HUES6 (cell line): ENCODE measurements around the gene PSTK.

Experiments
- H3K27ac ChIP-seq: 2 replicates; pipeline ENCODE4 v1.7.0; 2013; ENCODE audit warnings: low read depth, mild to moderate bottlenecking, low read length, inconsistent platforms
- H3K27me3 ChIP-seq: 2 replicates; pipeline ENCODE4 v1.6.1; 2013; ENCODE audit warnings: low read length; ENCODE audit not compliant: control insufficient read depth, insufficient read depth
- H3K36me3 ChIP-seq: 2 replicates; pipeline ENCODE4 v1.6.1; 2013; ENCODE audit warnings: low read length; ENCODE audit not compliant: control insufficient read depth, insufficient read depth
- H3K4me1 ChIP-seq: 2 replicates; pipeline ENCODE4 v1.6.1; 2013; ENCODE audit warnings: low read length; ENCODE audit not compliant: control insufficient read depth, insufficient read depth
- H3K4me3 ChIP-seq: 2 replicates; pipeline ENCODE4 v1.5.1; 2013; ENCODE audit warnings: low read depth, low read length
- H3K9ac ChIP-seq: one replicate; pipeline ENCODE4 v1.6.1; 2013; ENCODE audit warnings: mild to moderate bottlenecking, low read length
- H3K9me3 ChIP-seq: 2 replicates; pipeline ENCODE4 v1.6.1; 2013; ENCODE audit warnings: low read depth, low read length; ENCODE audit not compliant: control insufficient read depth, insufficient read depth

Gene PSTK

DNA sequence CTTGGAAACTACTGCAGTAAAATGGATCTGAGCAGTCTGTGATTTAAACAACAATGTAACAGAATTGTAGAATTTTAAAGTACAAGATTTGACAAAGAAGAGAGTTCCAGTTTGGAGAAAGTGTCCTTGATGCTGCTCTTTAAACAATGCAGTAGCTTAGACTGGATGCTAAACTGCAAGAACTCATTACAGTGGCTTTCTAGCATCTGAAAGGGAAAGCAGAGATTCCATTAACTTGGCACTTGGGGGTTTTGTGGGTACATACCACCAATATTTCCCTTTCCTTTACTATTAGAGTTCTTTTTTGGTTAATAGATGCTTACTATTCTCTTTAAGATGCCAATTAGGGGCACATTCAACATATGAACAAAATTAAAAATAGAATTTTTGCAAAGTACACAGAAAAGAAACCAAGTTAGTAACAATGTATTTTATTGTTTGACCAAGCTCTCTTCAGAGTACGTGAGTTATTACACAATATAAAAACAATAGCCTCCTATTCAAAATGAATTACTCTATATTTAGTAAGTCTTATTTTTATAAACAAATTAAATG is 11.9 kb downstream of the PSTK start:
- H3K27me3 ChIP-seq, result no peaks in the 10 kb centered on the region
- H3K36me3 ChIP-seq, result peaks cover 29% of the 10 kb centered on the region
- H3K9ac ChIP-seq, result no peak overlapping the region
- no peak overlapping the region for H3K27ac ChIP-seq
- no peak overlapping the region for H3K4me3 ChIP-seq
- H3K9me3 ChIP-seq, result no peaks in the 10 kb centered on the region
- no peaks in the 10 kb centered on the region for H3K4me1 ChIP-seq

DNA sequence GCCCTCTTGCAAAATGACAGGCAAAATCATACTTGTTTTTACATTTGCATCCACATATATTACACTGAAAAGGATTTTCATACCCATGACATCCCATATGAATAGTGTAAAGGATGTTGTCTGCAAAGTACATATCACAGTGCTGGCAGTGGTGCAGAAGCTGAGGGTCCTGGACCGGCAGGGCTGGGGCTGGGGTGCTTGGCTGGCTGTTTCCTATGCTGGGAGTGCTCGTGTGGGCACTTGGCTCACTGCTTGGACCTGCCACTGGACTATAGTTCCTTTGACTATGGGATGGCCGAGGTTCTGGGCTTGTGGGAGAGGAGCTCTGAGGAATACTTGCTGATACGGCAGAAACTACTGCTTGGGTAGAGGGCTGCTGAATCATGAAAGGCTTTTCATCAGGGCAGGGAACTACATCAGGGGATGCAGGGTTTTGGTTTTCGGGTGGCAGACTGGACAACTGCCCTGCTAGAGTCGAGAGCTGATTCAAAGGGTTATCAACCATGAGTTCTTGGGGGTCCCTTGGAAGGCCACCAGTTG is 13.7 kb downstream of the PSTK start:
- peaks cover 29% of the 10 kb centered on the region for H3K36me3 ChIP-seq
- no peak overlapping the region for H3K27ac ChIP-seq
- no peaks in the 10 kb centered on the region for H3K27me3 ChIP-seq
- no peak overlapping the region for H3K4me3 ChIP-seq
- H3K9me3 ChIP-seq, result no peaks in the 10 kb centered on the region
- H3K9ac ChIP-seq, result no peak overlapping the region
- H3K4me1 ChIP-seq, result no peaks in the 10 kb centered on the region

DNA sequence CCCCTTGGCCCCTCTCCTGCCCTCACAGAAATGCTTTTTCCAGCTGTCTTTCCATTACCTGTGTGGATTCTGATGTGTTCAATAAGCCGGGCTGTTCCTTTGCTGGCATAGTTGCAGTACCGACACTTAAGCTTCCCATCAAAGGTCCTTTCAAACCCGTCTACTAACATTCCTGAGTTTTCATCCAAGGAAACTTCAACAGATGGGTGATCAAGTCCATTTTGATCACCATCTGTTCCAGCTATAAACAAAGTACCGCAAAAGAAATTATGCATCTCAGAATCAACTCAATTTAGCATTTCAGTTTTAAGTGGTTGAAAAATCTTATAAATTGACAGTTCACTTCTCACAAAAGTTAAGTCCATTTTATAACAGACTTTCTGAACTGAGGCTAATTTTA is 15.7 kb downstream of the PSTK start:
- no peak overlapping the region for H3K9ac ChIP-seq
- H3K4me1 ChIP-seq, result no peaks in the 10 kb centered on the region
- H3K36me3 ChIP-seq, result peaks cover 29% of the 10 kb centered on the region
- no peaks in the 10 kb centered on the region for H3K27me3 ChIP-seq
- H3K27ac ChIP-seq, result no peak overlapping the region
- no peak overlapping the region for H3K4me3 ChIP-seq
- H3K9me3 ChIP-seq, result no peaks in the 10 kb centered on the region

DNA sequence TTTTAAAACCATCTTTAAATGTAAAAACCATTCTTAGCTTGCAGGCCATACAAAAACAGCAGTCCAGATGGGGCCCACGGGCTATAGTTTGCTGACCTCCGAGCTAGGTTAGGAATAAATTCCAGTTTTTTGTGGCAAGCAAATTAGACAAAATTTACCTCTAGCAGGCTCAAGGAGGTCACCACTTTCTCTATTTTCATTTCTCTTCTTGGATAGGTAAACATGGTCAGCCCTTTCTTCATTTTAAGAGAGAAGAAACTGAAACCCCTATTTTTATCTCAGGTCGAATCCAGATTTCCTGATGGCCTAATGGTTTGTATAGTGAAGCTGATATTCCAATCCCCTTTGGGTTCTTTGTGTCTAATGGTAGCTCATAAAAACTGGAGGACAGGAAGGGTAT is 17.7 kb downstream of the PSTK start:
- Histone ChIP-seq H3K36me3 (peaks cover 22% of the 10 kb centered on the region), H3K27me3 (no peaks in the 10 kb centered on the region), H3K9ac (no peak overlapping the region), H3K4me3 (no peak overlapping the region), H3K27ac (no peak overlapping the region), H3K4me1 (no peaks in the 10 kb centered on the region), H3K9me3 (no peaks in the 10 kb centered on the region)

DNA sequence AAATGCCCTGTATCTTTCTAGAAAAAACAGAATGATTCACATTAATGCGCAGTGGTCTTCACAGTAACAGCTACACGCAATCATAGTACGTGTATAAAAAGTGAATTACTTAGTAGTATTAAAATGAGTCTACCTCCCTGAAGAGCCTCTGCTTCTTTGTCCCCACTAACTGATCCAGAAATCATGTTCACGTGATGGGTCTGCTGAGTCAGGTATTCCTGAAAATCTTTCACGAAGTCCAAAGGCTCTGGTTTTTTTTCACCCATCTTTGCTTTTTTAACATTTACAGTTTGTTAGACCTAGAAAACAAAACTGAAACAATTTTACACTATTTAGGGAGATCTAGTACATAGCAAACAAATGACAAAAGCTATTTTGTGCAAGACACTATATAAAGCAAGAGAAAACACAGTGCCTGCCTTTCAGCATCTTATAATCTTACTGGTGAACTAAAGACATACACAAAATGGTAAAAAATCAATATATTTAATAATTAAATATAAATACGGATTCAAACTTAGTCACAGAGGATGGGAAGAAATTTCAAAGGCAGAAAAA is 18.2 kb downstream of the PSTK start:
- no peak overlapping the region for H3K4me3 ChIP-seq
- no peak overlapping the region for H3K9ac ChIP-seq
- no peak overlapping the region for H3K27ac ChIP-seq
- no peaks in the 10 kb centered on the region for H3K4me1 ChIP-seq
- peaks cover 22% of the 10 kb centered on the region for H3K36me3 ChIP-seq
- H3K27me3 ChIP-seq, result no peaks in the 10 kb centered on the region
- H3K9me3 ChIP-seq, result no peaks in the 10 kb centered on the region

DNA sequence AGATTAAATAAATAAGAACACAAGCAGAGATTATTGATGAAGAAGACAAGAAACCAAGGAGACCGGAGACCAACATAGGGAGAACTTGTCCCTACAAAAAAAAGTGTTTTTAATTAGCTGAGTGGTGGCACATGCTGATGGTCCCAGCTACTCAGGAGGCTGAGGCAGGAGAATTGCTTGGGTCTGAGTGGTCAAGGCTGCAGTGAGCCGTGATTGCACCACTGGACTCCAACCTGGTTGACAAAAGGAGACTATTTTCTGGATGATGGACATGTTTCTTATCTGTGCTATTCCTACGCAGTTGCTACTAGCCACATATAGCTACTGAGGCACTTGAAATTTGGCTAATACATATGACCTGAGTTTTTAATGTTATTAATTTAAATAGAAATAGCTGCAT is 18.7 kb downstream of the PSTK start:
- H3K4me3 ChIP-seq, result no peak overlapping the region
- peaks cover 19% of the 10 kb centered on the region for H3K36me3 ChIP-seq
- no peaks in the 10 kb centered on the region for H3K27me3 ChIP-seq
- H3K9ac ChIP-seq, result no peak overlapping the region
- no peaks in the 10 kb centered on the region for H3K4me1 ChIP-seq
- no peak overlapping the region for H3K27ac ChIP-seq
- no peaks in the 10 kb centered on the region for H3K9me3 ChIP-seq

DNA sequence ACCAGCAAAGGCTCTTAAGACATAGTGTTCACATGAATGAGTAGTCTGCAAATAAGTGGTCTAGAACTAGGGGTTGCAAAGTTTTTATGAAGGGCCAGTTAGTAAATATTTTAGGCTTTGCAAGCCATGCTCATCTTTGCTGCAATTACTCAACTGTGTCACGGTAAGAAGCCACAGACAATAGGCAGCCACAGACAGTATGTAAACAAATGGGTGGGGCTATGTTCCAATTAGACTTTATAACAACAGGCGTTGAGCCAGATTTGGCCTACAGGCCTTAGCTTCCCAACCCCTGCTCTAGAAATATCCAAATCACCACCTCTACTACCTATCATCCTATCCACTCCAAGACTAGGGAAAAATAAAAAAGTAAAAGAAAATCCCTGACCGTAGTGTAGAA is 19.1 kb downstream of the PSTK start:
- H3K4me3 ChIP-seq, result no peak overlapping the region
- no peaks in the 10 kb centered on the region for H3K27me3 ChIP-seq
- no peaks in the 10 kb centered on the region for H3K4me1 ChIP-seq
- H3K27ac ChIP-seq, result no peak overlapping the region
- H3K9me3 ChIP-seq, result no peaks in the 10 kb centered on the region
- no peak overlapping the region for H3K9ac ChIP-seq
- H3K36me3 ChIP-seq, result peaks cover 14% of the 10 kb centered on the region

DNA sequence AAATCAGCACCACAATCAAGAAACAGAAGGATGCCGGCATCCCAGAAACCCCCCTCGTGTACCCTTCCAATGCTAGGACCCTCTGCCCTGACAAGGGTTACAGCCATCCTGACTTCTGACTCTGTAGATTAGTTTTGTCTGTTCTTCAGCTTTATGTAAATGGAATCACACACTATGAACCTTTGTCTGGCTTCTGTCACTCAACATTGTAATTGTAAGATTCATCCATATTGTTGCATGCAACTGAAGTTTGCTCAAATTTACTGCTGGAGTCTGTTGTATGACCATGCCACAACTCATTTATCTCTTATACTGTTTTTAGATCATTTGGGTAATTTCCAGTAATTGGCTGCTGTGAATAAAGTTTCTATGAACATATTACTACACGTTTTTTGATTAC is 20.0 kb downstream of the PSTK start:
- Histone ChIP-seq H3K27ac (no peak overlapping the region), H3K36me3 (peaks cover 12% of the 10 kb centered on the region)

DNA sequence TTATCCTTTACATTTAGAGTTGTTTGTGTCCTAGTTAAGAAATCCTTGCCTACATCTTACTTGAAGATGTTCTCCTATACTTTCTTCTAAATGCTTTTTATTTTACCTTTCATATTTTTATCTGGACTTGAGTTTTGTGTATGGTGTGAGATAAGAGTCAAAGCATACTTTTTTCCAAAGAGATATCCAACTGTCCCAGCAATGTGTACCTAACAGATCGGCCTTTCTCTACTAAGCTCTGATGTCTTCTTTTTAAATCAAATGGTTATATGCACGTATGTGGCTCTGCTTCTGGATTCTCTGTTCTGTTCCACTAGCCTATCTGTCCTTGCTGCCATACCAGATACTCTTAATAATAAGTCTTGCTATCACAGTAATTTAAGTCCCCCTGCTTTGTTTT is 21.2 kb downstream of the PSTK start:
- H3K4me3 ChIP-seq, result no peak overlapping the region
- peaks cover 3% of the 10 kb centered on the region; the same call in 1 of the 2 replicates for H3K36me3 ChIP-seq
- H3K4me1 ChIP-seq, result no peaks in the 10 kb centered on the region
- H3K9ac ChIP-seq, result no peak overlapping the region
- H3K27ac ChIP-seq, result no peak overlapping the region
- no peaks in the 10 kb centered on the region for H3K9me3 ChIP-seq
- H3K27me3 ChIP-seq, result no peaks in the 10 kb centered on the region

More for the DNA sequence above, 20.0 kb downstream of the PSTK start:
- Histone ChIP-seq H3K4me3 (no peak overlapping the region), H3K4me1 (no peaks in the 10 kb centered on the region), H3K9me3 (no peaks in the 10 kb centered on the region), H3K27me3 (no peaks in the 10 kb centered on the region), H3K9ac (no peak overlapping the region)

DNA sequence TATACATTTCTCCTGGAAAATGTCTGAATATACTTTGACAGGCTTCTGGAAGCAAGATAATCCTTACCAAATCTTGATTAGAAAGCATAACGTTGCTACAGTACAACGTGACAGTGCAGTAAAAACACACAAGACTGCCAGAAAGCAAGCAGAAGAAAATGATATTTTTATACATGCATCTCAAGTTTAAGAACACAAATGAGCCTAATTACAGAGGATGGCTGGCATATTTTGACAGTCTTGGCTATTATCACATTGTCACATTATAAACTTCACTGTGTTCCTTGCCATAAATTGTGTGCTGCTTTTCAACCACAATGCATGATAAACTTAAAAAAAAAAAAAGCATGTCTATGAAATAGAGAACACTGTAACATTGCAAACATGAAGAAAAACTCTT is 24.1 kb downstream of the PSTK start:
- Histone ChIP-seq H3K4me1 (no peaks in the 10 kb centered on the region), H3K9ac (no peak overlapping the region), H3K36me3 (no peaks in the 10 kb centered on the region), H3K27ac (no peak overlapping the region), H3K4me3 (no peak overlapping the region), H3K27me3 (peaks cover 2% of the 10 kb centered on the region; the same call in 1 of the 2 replicates), H3K9me3 (no peaks in the 10 kb centered on the region)

DNA sequence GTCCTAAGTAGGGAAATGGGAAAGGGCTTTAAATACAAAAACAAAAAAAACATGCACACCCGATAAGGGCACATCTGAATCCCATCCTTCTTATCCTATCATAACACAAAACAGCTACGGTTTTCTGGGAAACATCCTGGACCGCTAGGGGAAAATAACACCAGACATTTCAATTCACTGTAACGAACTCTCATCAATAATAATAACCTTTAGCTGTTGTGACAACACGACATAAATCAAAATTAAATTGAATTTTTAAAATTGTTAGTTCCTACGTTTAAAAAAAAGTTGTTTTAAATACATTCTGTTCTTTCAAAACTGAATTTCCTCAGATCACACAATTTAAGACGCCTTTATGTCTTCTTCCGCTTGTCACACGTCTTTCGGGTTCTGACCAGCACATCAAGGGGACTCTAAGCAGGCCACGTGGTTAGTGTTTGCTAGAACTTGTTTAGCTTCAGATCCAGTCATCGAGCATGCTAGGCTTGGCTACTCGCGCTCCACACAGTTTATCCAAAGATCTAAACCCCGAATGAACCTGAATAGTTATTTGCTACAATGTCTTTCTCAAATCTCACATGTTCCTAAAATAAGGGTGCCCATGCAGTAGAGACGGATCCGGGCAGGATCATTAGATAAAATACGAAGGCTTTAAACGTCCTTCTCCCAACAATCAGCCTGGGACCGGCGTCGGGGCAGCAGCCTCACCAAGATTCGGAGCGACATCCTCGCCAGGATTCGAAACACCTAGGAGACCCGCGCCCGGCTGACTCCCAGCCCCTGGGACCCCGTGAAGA is 27.6 kb downstream of the PSTK start:
- Histone ChIP-seq H3K4me1 (0 out of 2 replicates have a peak, but pooled peaks cover 3% of the 10 kb centered on the region), H3K9me3 (no peaks in the 10 kb centered on the region), H3K4me3 (peak overlapping the region; percentile 96), H3K36me3 (no peaks in the 10 kb centered on the region), H3K9ac (peak overlapping the region; percentile 95), H3K27me3 (peaks cover 22% of the 10 kb centered on the region), H3K27ac (no peak overlapping the region)
